K562 (cell line): ENCODE results near the gene LHPP. TPM values are rescaled to one million over a fixed set of nuclear protein-coding genes. Genes with fewer than 3 reads are reported as not detected.

Source experiments
- BRD4 ChIP-seq: fragments of 200-600 bp; sonication (generic); IDR thresholded peaks from 2 replicates; pipeline ENCODE4 v1.6.1; 2017; ENCODE audit warnings: inconsistent platforms
- CBFA2T3 ChIP-seq: fragments of 450-650 bp; IDR thresholded peaks from 2 replicates; pipeline ENCODE4 v1.6.1; 2017
- CCNT2 ChIP-seq: IDR thresholded peaks from 2 replicates; pipeline ENCODE4 v1.6.1; 2011; ENCODE audit warnings: borderline replicate concordance, low read depth, mild to moderate bottlenecking, moderate library complexity, mixed read lengths, low read length; ENCODE audit not compliant: insufficient read length; ENCODE audit errors: extremely low read depth
- CEBPB ChIP-seq: fragments of 450-650 bp; IDR thresholded peaks from 2 replicates; pipeline ENCODE4 v1.6.1; 2016; ENCODE audit warnings: missing genetic modification characterization, missing compliant biosample characterization
- CREBBP ChIP-seq: IDR thresholded peaks from one replicate; pipeline ENCODE4 v1.6.1; 2012; ENCODE audit warnings: low read depth, mild to moderate bottlenecking, control low read depth, inconsistent platforms, low read length
- DACH1 ChIP-seq: fragments of 450-650 bp; IDR thresholded peaks from 2 replicates; pipeline ENCODE4 v1.6.1; 2018; ENCODE audit not compliant: partially characterized antibody
- DPF2 ChIP-seq: fragments of 450-650 bp; IDR thresholded peaks from 2 replicates; pipeline ENCODE4 v1.6.1; 2016
- ELF1 ChIP-seq: fragments of 200-800 bp; sonication (Bioruptor generic); IDR thresholded peaks from 2 replicates; pipeline ENCODE4 v1.6.1; 2016; ENCODE audit warnings: missing genetic modification characterization, missing compliant biosample characterization
- GATAD2A ChIP-seq: fragments of 450-650 bp; IDR thresholded peaks from 2 replicates; pipeline ENCODE4 v1.6.1; 2017
- HDAC1 ChIP-seq, 2 experiments: fragments of 450-650 bp; IDR thresholded peaks; 2 replicates each; pipeline ENCODE4 v1.6.1; 2016 to 2017; ENCODE audit warnings: inconsistent platforms in 1 of 2, mild to moderate bottlenecking in 1 of 2, moderate library complexity in 1 of 2
- HDAC6 ChIP-seq: IDR thresholded peaks from 2 replicates; pipeline ENCODE4 v1.6.1; 2012; ENCODE audit warnings: low read depth, mild to moderate bottlenecking, control low read depth, inconsistent platforms, low read length, moderate library complexity
- HNRNPH1 ChIP-seq: fragments of 200-400 bp; formaldehyde crosslinking; optimal IDR thresholded peaks from 2 replicates; pipeline ENCODE3; 2017; ENCODE audit warnings: low read depth, mild to moderate bottlenecking, low read length, moderate library complexity
- HNRNPK ChIP-seq: fragments of 200-400 bp; formaldehyde crosslinking; IDR thresholded peaks from one replicate; pipeline ENCODE4 v1.6.1; 2018; ENCODE audit warnings: mild to moderate bottlenecking, low read depth, low read length; ENCODE audit not compliant: poor library complexity, severe bottlenecking
- KDM1A ChIP-seq, 2 experiments: fragments of 450-650 bp; IDR thresholded peaks; 2 replicates each; pipeline ENCODE4 v1.6.1; 2016; ENCODE audit warnings: mild to moderate bottlenecking in 2 of 2
- KDM4B ChIP-seq, 2 experiments: fragments of 450-650 bp in 1 of 2; sonication (generic) in 1 of 2; IDR thresholded peaks; 2 replicates each; pipeline ENCODE4 v1.6.1; 2016 to 2017; ENCODE audit warnings: borderline replicate concordance in 2 of 2, antibody characterized with exemption in 1 of 2, low read depth in 1 of 2, mild to moderate bottlenecking in 1 of 2
- KLF1 ChIP-seq: fragments of 450-650 bp; IDR thresholded peaks from 2 replicates; pipeline ENCODE4 v1.6.1; 2016; ENCODE audit warnings: missing genetic modification characterization, missing compliant biosample characterization
- NCOR1 ChIP-seq: fragments of 450-650 bp; IDR thresholded peaks from 2 replicates; pipeline ENCODE4 v1.6.1; 2016; ENCODE audit warnings: mild to moderate bottlenecking, moderate library complexity
- NR3C1 ChIP-seq: sonication (generic); formaldehyde crosslinking; IDR thresholded peaks from 2 replicates; pipeline ENCODE4 v1.8.1; 2022; ENCODE audit warnings: missing genetic modification reagents
- PRMT5 ChIP-seq: sonication (generic); formaldehyde crosslinking; IDR thresholded peaks from 2 replicates; pipeline ENCODE4 v1.5.0; 2020; ENCODE audit warnings: missing genetic modification reagents
- RBM34 ChIP-seq: fragments of 200-400 bp; formaldehyde crosslinking; IDR thresholded peaks from 2 replicates; pipeline ENCODE4 v1.6.1; 2018; ENCODE audit warnings: low read length, borderline replicate concordance; ENCODE audit not compliant: insufficient read depth
- RFX5 ChIP-seq: IDR thresholded peaks from 2 replicates; pipeline ENCODE4 v1.6.1; 2011; ENCODE audit warnings: low read depth, mild to moderate bottlenecking, improper control_type of control experiment, low read length
- SREBF2 ChIP-seq: sonication (generic); formaldehyde crosslinking; IDR thresholded peaks from 2 replicates; pipeline ENCODE4 v1.4.0; 2020; ENCODE audit warnings: mild to moderate bottlenecking, missing genetic modification reagents
- ZNF121 ChIP-seq: sonication (generic); formaldehyde crosslinking; conservative IDR thresholded peaks from 2 replicates; pipeline ENCODE4 v1.8.0; 2022; ENCODE audit warnings: missing genetic modification reagents
- ZNF431 ChIP-seq: sonication (generic); formaldehyde crosslinking; IDR thresholded peaks from 2 replicates; pipeline ENCODE4 v1.8.0; 2022; ENCODE audit warnings: mild to moderate bottlenecking, missing genetic modification reagents
- ZSCAN32 ChIP-seq: fragments of 450-650 bp; formaldehyde crosslinking; IDR thresholded peaks from 2 replicates; pipeline ENCODE4 v1.4.0; 2020; ENCODE audit warnings: mild to moderate bottlenecking, moderate library complexity
- polyA plus RNA-seq, 8 experiments: library from polyadenylated mRNA; depleted of rRNA in 4 of 8; stranded (reverse) in 5 of 8; unstranded in 3 of 8; fragments of >200 nt; fragmentation: Nextera tagmentation in 2 of 8; fragmentation: Illumina TruSeq in 1 of 8; extraction: Ambion mirVana in 2 of 8; extraction: Trizol in 1 of 8; gene quantifications; 2 replicates each; pipeline versions ENCODE4 v1.2.1 to v1.2.3, GENCODE V29; 2011 to 2014; ENCODE audit warnings: inconsistent platforms in 1 of 8, missing spikeins in 1 of 8
- total RNA-seq, 7 experiments: library from RNA; depleted of rRNA in 6 of 7; stranded (reverse); fragments of >200 nt in 6 of 7; fragmentation: Illumina TruSeq in 2 of 7; extraction: Trizol in 2 of 7; gene quantifications; 2 replicates each; pipeline versions ENCODE4 v1.2.1 to v1.2.3, GENCODE V29; 2011 to 2021; ENCODE audit warnings: low replicate concordance in 1 of 7
- TF ChIP-seq, protein P1 (sequence below): fragments of 250-450 bp; sonication (Bioruptor Pico); IDR thresholded peaks from 2 replicates; pipeline ENCODE4 v1.5.0; 2020; ENCODE audit warnings: mild to moderate bottlenecking
- TF ChIP-seq, protein P2 (sequence below): fragments of 250-450 bp; sonication (Bioruptor Pico); IDR thresholded peaks from 2 replicates; pipeline ENCODE4 v1.8.0; 2021; ENCODE audit warnings: moderate library complexity, mild to moderate bottlenecking, inconsistent platforms
- TF ChIP-seq, protein P3 (sequence below): fragments of 450-650 bp; IDR thresholded peaks from 2 replicates; pipeline ENCODE4 v1.6.1; 2017; ENCODE audit warnings: antibody characterized with exemption, mild to moderate bottlenecking

LHPP gene
- total and polyA plus RNA-seq, 9 of the 15 experiments (the other 6 are each of a cell fraction or from before 2014, with no cell fraction given) = 0.34 to 7.4 (median 3.0) TPM

DNA sequence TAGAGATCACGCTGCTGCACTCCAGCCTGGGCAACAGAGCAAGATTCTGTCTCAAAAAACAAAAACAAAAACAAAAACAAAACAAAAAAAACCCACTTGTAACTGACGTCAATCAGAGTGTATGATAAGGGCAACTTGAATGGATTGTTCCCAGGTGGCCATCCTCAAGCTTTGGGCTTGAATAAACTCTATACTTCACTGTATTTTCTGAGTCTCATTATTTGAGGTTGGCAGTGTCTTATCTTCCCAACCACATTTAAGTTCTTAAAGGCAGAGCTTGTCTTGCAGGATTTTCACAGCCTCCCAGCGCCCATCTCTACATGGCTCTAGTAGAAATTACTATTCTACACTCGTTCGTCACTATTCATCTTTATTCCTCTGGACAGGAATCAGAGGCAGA, 37.8 kb upstream of the LHPP start (continued):
- TF ChIP-seq, protein P1, sequence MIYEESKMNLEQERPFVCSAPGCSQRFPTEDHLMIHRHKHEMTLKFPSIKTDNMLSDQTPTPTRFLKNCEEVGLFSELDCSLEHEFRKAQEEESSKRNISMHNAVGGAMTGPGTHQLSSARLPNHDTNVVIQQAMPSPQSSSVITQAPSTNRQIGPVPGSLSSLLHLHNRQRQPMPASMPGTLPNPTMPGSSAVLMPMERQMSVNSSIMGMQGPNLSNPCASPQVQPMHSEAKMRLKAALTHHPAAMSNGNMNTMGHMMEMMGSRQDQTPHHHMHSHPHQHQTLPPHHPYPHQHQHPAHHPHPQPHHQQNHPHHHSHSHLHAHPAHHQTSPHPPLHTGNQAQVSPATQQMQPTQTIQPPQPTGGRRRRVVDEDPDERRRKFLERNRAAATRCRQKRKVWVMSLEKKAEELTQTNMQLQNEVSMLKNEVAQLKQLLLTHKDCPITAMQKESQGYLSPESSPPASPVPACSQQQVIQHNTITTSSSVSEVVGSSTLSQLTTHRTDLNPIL (CRISPR knock-in tag) = no peak
- TF ChIP-seq BRD4 (no peak), HDAC1 (IDR thresholded peaks at IDR 0.05) (no peak), CBFA2T3 (peak; percentile 78), CREBBP (no peak), RFX5 (no peak), ZNF121 (CRISPR knock-in tag) (0 out of 2 replicates have a peak, but pooled peaks have one; percentile 68), HNRNPK (no peak), DACH1 (no peak), SREBF2 (CRISPR knock-in tag) (no peak), HDAC6 (no peak), ZNF431 (CRISPR knock-in tag) (no peak), RBM34 (no peak), NCOR1 (peak; percentile 32; the same call in 1 of the 2 replicates), KLF1 (no peak), ELF1 (tag) (no peak), HNRNPH1 (no peak), GATAD2A (no peak), ZSCAN32 (CRISPR knock-in tag) (no peak), KDM1A (IDR thresholded peaks at IDR 0.05) (peak; percentile 48 to 55), CCNT2 (no peak), CEBPB (tag) (no peak), PRMT5 (CRISPR knock-in tag) (no peak), KDM4B (IDR thresholded peaks at IDR 0.05; ENCODE audit: borderline replicate concordance in 2 of 2, low read depth in 1 of 2) (no peak), DPF2 (peak; percentile 57; the same call in 1 of the 2 replicates), NR3C1 (CRISPR knock-in tag) (no peak)
- TF ChIP-seq, protein P2, sequence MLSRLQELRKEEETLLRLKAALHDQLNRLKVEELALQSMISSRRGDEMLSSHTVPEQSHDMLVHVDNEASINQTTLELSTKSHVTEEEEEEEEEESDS = no peak
- TF ChIP-seq, protein P3, sequence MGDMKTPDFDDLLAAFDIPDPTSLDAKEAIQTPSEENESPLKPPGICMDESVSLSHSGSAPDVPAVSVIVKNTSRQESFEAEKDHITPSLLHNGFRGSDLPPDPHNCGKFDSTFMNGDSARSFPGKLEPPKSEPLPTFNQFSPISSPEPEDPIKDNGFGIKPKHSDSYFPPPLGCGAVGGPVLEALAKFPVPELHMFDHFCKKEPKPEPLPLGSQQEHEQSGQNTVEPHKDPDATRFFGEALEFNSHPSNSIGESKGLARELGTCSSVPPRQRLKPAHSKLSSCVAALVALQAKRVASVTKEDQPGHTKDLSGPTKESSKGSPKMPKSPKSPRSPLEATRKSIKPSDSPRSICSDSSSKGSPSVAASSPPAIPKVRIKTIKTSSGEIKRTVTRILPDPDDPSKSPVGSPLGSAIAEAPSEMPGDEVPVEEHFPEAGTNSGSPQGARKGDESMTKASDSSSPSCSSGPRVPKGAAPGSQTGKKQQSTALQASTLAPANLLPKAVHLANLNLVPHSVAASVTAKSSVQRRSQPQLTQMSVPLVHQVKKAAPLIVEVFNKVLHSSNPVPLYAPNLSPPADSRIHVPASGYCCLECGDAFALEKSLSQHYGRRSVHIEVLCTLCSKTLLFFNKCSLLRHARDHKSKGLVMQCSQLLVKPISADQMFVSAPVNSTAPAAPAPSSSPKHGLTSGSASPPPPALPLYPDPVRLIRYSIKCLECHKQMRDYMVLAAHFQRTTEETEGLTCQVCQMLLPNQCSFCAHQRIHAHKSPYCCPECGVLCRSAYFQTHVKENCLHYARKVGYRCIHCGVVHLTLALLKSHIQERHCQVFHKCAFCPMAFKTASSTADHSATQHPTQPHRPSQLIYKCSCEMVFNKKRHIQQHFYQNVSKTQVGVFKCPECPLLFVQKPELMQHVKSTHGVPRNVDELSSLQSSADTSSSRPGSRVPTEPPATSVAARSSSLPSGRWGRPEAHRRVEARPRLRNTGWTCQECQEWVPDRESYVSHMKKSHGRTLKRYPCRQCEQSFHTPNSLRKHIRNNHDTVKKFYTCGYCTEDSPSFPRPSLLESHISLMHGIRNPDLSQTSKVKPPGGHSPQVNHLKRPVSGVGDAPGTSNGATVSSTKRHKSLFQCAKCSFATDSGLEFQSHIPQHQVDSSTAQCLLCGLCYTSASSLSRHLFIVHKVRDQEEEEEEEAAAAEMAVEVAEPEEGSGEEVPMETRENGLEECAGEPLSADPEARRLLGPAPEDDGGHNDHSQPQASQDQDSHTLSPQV = no peak
